GM23248 (cell line): Measurements from ENCODE around the gene HEXIM1. TPM values are rescaled to one million over a fixed set of nuclear protein-coding genes. Genes with fewer than 3 reads are reported as not detected.

Source experiments
- DNase-seq: peaks from one replicate; pipeline ENCODE4 v3.0.0-alpha.2; 2015
- H2AFZ ChIP-seq: fragments of 200-600 bp; sonication (generic); 2 replicates; pipeline ENCODE4 v1.6.1; 2016; ENCODE audit warnings: antibody characterized with exemption
- H3F3A ChIP-seq: fragments of 200-600 bp; sonication (generic); 2 replicates; pipeline ENCODE4 v1.6.1; 2016; ENCODE audit warnings: mild to moderate bottlenecking, antibody characterized with exemption, mixed run types; ENCODE audit not compliant: insufficient read depth
- H3K27ac ChIP-seq: fragments of 200-600 bp; sonication (generic); 2 replicates; pipeline ENCODE4 v1.5.1; 2016; ENCODE audit warnings: mild to moderate bottlenecking
- H3K27me3 ChIP-seq: fragments of 200-600 bp; sonication (generic); replicated peaks from 2 replicates; pipeline ENCODE4 v1.6.1; 2016; ENCODE audit warnings: mild to moderate bottlenecking; ENCODE audit not compliant: insufficient read depth
- H3K36me3 ChIP-seq: fragments of 200-600 bp; sonication (generic); 2 replicates; pipeline ENCODE4 v1.6.1; 2016; ENCODE audit warnings: low read depth, mild to moderate bottlenecking
- H3K4me1 ChIP-seq: fragments of 200-600 bp; sonication (generic); 2 replicates; pipeline ENCODE4 v1.6.1; 2016; ENCODE audit warnings: mild to moderate bottlenecking; ENCODE audit not compliant: insufficient read depth
- H3K4me2 ChIP-seq: fragments of 200-600 bp; sonication (generic); one replicate; pipeline ENCODE4 v1.6.1; 2016; ENCODE audit warnings: mild to moderate bottlenecking; ENCODE audit not compliant: unreplicated experiment
- H3K4me3 ChIP-seq: fragments of 200-600 bp; sonication (generic); 2 replicates; pipeline ENCODE4 v1.5.1; 2016; ENCODE audit warnings: mild to moderate bottlenecking
- H3K79me2 ChIP-seq: fragments of 200-600 bp; sonication (generic); 2 replicates; pipeline ENCODE4 v1.6.1; 2016; ENCODE audit warnings: mild to moderate bottlenecking; ENCODE audit not compliant: insufficient read depth
- H3K9ac ChIP-seq: fragments of 200-600 bp; sonication (generic); 2 replicates; pipeline ENCODE4 v1.6.1; 2016; ENCODE audit warnings: mild to moderate bottlenecking
- H3K9me2 ChIP-seq: fragments of 200-600 bp; sonication (generic); 2 replicates; pipeline ENCODE4 v1.6.1; 2016; ENCODE audit warnings: mixed run types, mild to moderate bottlenecking, moderate library complexity; ENCODE audit not compliant: insufficient read depth
- H3K9me3 ChIP-seq: fragments of 200-600 bp; sonication (generic); one replicate; pipeline ENCODE4 v1.6.1; 2017; ENCODE audit warnings: low read depth
- H4K20me1 ChIP-seq: fragments of 200-600 bp; sonication (generic); 2 replicates; pipeline ENCODE4 v1.6.0; 2016; ENCODE audit not compliant: insufficient read depth
- EZH2 ChIP-seq: fragments of 200-600 bp; sonication (generic); IDR thresholded peaks from 2 replicates; pipeline ENCODE4 v1.6.1; 2018; ENCODE audit warnings: antibody characterized with exemption, mild to moderate bottlenecking; ENCODE audit not compliant: insufficient read depth, poor library complexity, severe bottlenecking
- EZH2phosphoT487 ChIP-seq: fragments of 200-600 bp; sonication (generic); IDR thresholded peaks from 2 replicates; pipeline ENCODE4 v1.6.1; 2018; ENCODE audit warnings: antibody characterized with exemption, moderate library complexity, mild to moderate bottlenecking, low read depth; ENCODE audit not compliant: insufficient read depth
- WGBS, 2 experiments: methylation state at CpG; one replicate each; pipeline ENCODE4 v1.1.6; 2015 to 2017; ENCODE audit warnings: low lambda C conversion rate in 2 of 2, low coverage in 1 of 2; ENCODE audit errors: missing lambda C conversion rate in 2 of 2; 5-methylcytosine and 5-hydroxymethylcytosine counted together
- in situ Hi-C: fragments of 300-500 bp; cut with MboI; formaldehyde crosslinking; loops from 2 replicates; pipeline ENCODE4 v1.15.0; 2020
- polyA plus RNA-seq: library from polyadenylated mRNA; unstranded; fragments of >200 nt; fragmentation: Nextera tagmentation; extraction: Ambion mirVana; gene quantifications from 2 replicates; pipeline ENCODE4 v1.2.1, GENCODE V29; 2016
- total RNA-seq: library from RNA; depleted of rRNA; stranded (reverse); fragments of >200 nt; shearing (Covaris generic); gene quantifications from 2 replicates; pipeline ENCODE4 v1.2.3, GENCODE V29; 2014

HEXIM1 gene
- total and polyA plus RNA-seq, 2 experiments from 2014 or later, result 10.6 to 16.2 TPM

GRCh38 chr17:45111850-45112249, 36.4 kb upstream of the HEXIM1 start:
- peaks cover 18% of the 10 kb centered on the region for H3F3A ChIP-seq
- H3K27me3 ChIP-seq, result no peaks in the 10 kb centered on the region
- 85 to 88% methylated on average over 11 of the region's 11 CpGs for WGBS, 2 experiments
- H2AFZ ChIP-seq, result no peak overlapping the region
- no peak for DNase-seq
- no peak overlapping the region for H3K27ac ChIP-seq
- no peak overlapping the region for H3K4me2 ChIP-seq
- H3K9me3 ChIP-seq, result no peaks in the 10 kb centered on the region
- H4K20me1 ChIP-seq, result no peaks in the 10 kb centered on the region
- no peaks in the 10 kb centered on the region for H3K79me2 ChIP-seq
- H3K9ac ChIP-seq, result no peak overlapping the region
- in situ Hi-C loops, result no loop called here
- H3K9me2 ChIP-seq, result no peaks in the 10 kb centered on the region
- H3K4me3 ChIP-seq, result no peak overlapping the region
- TF ChIP-seq EZH2 (no peak), EZH2phosphoT487 (no peak)
- no peaks in the 10 kb centered on the region for H3K4me1 ChIP-seq
- no peaks in the 10 kb centered on the region for H3K36me3 ChIP-seq

- 89 to 90% methylated on average over 22 to 23 of the region's 23 CpGs for WGBS, 2 experiments
- no peak overlapping the region for H3K27ac ChIP-seq
- H3K9me2 ChIP-seq, result no peaks in the 10 kb centered on the region
- no peak for TF ChIP-seq EZH2phosphoT487
- TF ChIP-seq EZH2, result no peak
- no peaks in the 10 kb centered on the region for H3K9me3 ChIP-seq
- H3K9ac ChIP-seq, result no peak overlapping the region
- no peaks in the 10 kb centered on the region; the same call in 1 of the 2 replicates for H3K36me3 ChIP-seq
- in situ Hi-C loops, result no loop called here
- H3K4me2 ChIP-seq, result no peak overlapping the region
- no peak overlapping the region for H2AFZ ChIP-seq
- H3F3A ChIP-seq, result peaks cover 18% of the 10 kb centered on the region
- H3K4me1 ChIP-seq, result no peaks in the 10 kb centered on the region
- H4K20me1 ChIP-seq, result no peaks in the 10 kb centered on the region
- H3K79me2 ChIP-seq, result no peaks in the 10 kb centered on the region
- no peak for DNase-seq
- no peaks in the 10 kb centered on the region for H3K27me3 ChIP-seq
- H3K4me3 ChIP-seq, result no peak overlapping the region
Measured at GRCh38 chr17:45112559-45113423, 35.5 kb upstream of the HEXIM1 start.

GRCh38 chr17:45113424-45113754, 34.9 kb upstream of the HEXIM1 start:
- in situ Hi-C loops, result no loop called here
- WGBS, 2 experiments, result 84 to 86% methylated on average over 9 of the region's 9 CpGs
- Histone ChIP-seq H3K36me3 (no peaks in the 10 kb centered on the region; the same call in 1 of the 2 replicates), H3K9me2 (no peaks in the 10 kb centered on the region), H3K4me2 (no peak overlapping the region), H3K4me1 (no peaks in the 10 kb centered on the region), H3K27ac (no peak overlapping the region), H3K4me3 (no peak overlapping the region), H4K20me1 (no peaks in the 10 kb centered on the region), H3K27me3 (no peaks in the 10 kb centered on the region), H2AFZ (no peak overlapping the region), H3K9ac (no peak overlapping the region), H3K9me3 (no peaks in the 10 kb centered on the region), H3K79me2 (no peaks in the 10 kb centered on the region), H3F3A (peaks cover 18% of the 10 kb centered on the region)
- TF ChIP-seq EZH2, result no peak
- no peak for TF ChIP-seq EZH2phosphoT487
- DNase-seq, result no peak

GRCh38 chr17:45114117-45114932, 34.0 kb upstream of the HEXIM1 start:
- Histone ChIP-seq H3K9me2 (no peaks in the 10 kb centered on the region), H3K27ac (no peak overlapping the region), H3K79me2 (no peaks in the 10 kb centered on the region), H3K4me1 (no peaks in the 10 kb centered on the region), H3K9me3 (no peaks in the 10 kb centered on the region), H3F3A (peaks cover 11% of the 10 kb centered on the region), H3K9ac (no peak overlapping the region), H3K4me2 (no peak overlapping the region), H4K20me1 (no peaks in the 10 kb centered on the region), H2AFZ (no peak overlapping the region), H3K4me3 (no peak overlapping the region), H3K27me3 (no peaks in the 10 kb centered on the region), H3K36me3 (no peaks in the 10 kb centered on the region; the same call in 1 of the 2 replicates)
- WGBS, 2 experiments, result 82 to 83% methylated on average over 14 to 19 of the region's 19 CpGs
- no peak for TF ChIP-seq EZH2phosphoT487
- TF ChIP-seq EZH2, result no peak
- in situ Hi-C loops, result no loop called here
- no peak for DNase-seq
